ENCODE results near the gene VTI1B. TPM values are rescaled to one million over a fixed set of nuclear protein-coding genes. Genes with fewer than 3 reads are reported as not detected.

The VTI1B gene
- total RNA-seq, 1 donor from 2014 or later, result 92.0 TPM

DNA sequence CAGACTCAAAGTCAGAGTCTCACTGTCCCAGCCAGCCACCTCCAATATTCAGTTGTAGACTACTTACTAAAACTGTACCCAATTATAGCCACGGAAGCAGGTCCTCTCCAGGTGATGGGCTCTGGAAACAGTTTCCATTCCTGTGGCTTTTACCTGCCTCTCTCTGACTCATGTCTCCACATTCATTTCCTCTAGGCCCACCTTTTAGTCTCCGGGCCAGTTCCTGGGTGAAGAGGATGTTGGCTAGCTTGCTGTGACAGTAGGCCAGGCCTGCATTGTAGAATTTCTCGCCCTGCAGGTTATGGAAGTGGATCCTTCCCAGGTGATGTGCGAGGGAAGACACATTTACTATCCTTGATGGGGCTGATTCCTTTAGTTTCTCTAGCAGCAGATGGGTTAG, 15.6 kb upstream of the VTI1B start:
- Mint-ChIP-seq H3K4me1 (ENCODE audit: low read depth, unreplicated experiment) (peaks cover 15% of the 10 kb centered on the region), H3K4me3 (ENCODE audit: unreplicated experiment) (no peak overlapping the region), H3K27ac (ENCODE audit: unreplicated experiment) (no peak overlapping the region), H3K9me3 (ENCODE audit: unreplicated experiment) (no peaks in the 10 kb centered on the region), H3K36me3 (ENCODE audit: low read depth, unreplicated experiment) (peaks cover 26% of the 10 kb centered on the region), H3K27me3 (ENCODE audit: low read depth, unreplicated experiment) (no peaks in the 10 kb centered on the region)
- no peak for TF ChIP-seq EZH2 (IDR thresholded peaks at IDR 0.05; ENCODE audit: insufficient read depth, low read length)
- TF ChIP-seq, protein P1, sequence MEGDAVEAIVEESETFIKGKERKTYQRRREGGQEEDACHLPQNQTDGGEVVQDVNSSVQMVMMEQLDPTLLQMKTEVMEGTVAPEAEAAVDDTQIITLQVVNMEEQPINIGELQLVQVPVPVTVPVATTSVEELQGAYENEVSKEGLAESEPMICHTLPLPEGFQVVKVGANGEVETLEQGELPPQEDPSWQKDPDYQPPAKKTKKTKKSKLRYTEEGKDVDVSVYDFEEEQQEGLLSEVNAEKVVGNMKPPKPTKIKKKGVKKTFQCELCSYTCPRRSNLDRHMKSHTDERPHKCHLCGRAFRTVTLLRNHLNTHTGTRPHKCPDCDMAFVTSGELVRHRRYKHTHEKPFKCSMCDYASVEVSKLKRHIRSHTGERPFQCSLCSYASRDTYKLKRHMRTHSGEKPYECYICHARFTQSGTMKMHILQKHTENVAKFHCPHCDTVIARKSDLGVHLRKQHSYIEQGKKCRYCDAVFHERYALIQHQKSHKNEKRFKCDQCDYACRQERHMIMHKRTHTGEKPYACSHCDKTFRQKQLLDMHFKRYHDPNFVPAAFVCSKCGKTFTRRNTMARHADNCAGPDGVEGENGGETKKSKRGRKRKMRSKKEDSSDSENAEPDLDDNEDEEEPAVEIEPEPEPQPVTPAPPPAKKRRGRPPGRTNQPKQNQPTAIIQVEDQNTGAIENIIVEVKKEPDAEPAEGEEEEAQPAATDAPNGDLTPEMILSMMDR (IDR thresholded peaks at IDR 0.05; ENCODE audit: insufficient read depth, low read depth, low read length), result no peak
- Histone ChIP-seq H3K4me2 (ENCODE audit: low read length) (no peak overlapping the region), H4K20me1 (ENCODE audit: insufficient read depth, low read length) (peaks cover 84% of the 10 kb centered on the region), H3K27me3 (ENCODE audit: insufficient read depth, low read length) (no peaks in the 10 kb centered on the region), H3K9ac (ENCODE audit: low read length) (no peak overlapping the region), H3K9me3 (ENCODE audit: insufficient read depth, low read depth, low read length) (no peaks in the 10 kb centered on the region), H3K4me1 (ENCODE audit: insufficient read depth, low read length) (peaks cover 13% of the 10 kb centered on the region), H3K4me3 (ENCODE audit: insufficient read depth, low read depth, low read length) (no peak overlapping the region), H3K79me2 (ENCODE audit: insufficient read depth, low read length) (peaks cover 71% of the 10 kb centered on the region), H2AFZ (ENCODE audit: low read depth, low read length) (no peak overlapping the region), H3K27ac (ENCODE audit: low read depth, low read length) (no peak overlapping the region), H3K36me3 (ENCODE audit: insufficient read depth, low read length) (peaks cover 59% of the 10 kb centered on the region)
- no peak for FAIRE-seq
- no peak for DNase-seq (ENCODE audit: low read depth)

DNA sequence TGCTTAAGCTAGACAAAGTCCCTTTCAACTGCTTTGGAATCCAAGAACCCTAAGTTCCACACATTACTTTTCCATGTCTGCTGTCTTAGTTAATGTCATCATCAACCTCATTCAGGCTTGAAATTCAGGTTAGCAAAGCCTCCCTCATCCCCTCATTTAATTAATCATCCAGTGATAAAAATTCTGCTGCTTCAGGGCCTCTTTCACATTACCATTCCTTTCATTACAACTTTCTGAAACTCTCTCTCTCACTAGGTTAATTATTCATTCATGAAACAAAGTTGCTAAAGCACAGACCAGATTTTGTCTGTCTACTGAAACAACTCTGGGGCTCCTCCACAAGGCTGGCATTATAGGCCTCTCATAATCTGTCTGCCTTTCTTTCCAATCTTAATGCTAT, 9.4 kb upstream of the VTI1B start:
- Histone ChIP-seq H3K4me3 (ENCODE audit: insufficient read depth, low read depth, low read length) (no peak overlapping the region), H3K36me3 (ENCODE audit: insufficient read depth, low read length) (peaks cover 47% of the 10 kb centered on the region), H2AFZ (ENCODE audit: low read depth, low read length) (no peak overlapping the region), H3K27me3 (ENCODE audit: insufficient read depth, low read length) (no peaks in the 10 kb centered on the region), H3K9me3 (ENCODE audit: insufficient read depth, low read depth, low read length) (no peaks in the 10 kb centered on the region), H3K9ac (ENCODE audit: low read length) (no peak overlapping the region), H4K20me1 (ENCODE audit: insufficient read depth, low read length) (peaks cover 78% of the 10 kb centered on the region), H3K4me1 (ENCODE audit: insufficient read depth, low read length) (no peaks in the 10 kb centered on the region), H3K4me2 (ENCODE audit: low read length) (no peak overlapping the region), H3K79me2 (ENCODE audit: insufficient read depth, low read length) (peaks cover 34% of the 10 kb centered on the region), H3K27ac (ENCODE audit: low read depth, low read length) (no peak overlapping the region)
- Mint-ChIP-seq H3K36me3 (ENCODE audit: low read depth, unreplicated experiment) (peaks cover 30% of the 10 kb centered on the region), H3K4me1 (ENCODE audit: low read depth, unreplicated experiment) (peaks cover 4% of the 10 kb centered on the region), H3K9me3 (ENCODE audit: unreplicated experiment) (no peaks in the 10 kb centered on the region), H3K27me3 (ENCODE audit: low read depth, unreplicated experiment) (no peaks in the 10 kb centered on the region), H3K4me3 (ENCODE audit: unreplicated experiment) (no peak overlapping the region), H3K27ac (ENCODE audit: unreplicated experiment) (no peak overlapping the region)
- TF ChIP-seq, protein P1 (IDR thresholded peaks at IDR 0.05; ENCODE audit: insufficient read depth, low read depth, low read length), result no peak
- no peak for TF ChIP-seq EZH2 (IDR thresholded peaks at IDR 0.05; ENCODE audit: insufficient read depth, low read length)
- DNase-seq (ENCODE audit: low read depth), result no peak
- no peak for FAIRE-seq

DNA sequence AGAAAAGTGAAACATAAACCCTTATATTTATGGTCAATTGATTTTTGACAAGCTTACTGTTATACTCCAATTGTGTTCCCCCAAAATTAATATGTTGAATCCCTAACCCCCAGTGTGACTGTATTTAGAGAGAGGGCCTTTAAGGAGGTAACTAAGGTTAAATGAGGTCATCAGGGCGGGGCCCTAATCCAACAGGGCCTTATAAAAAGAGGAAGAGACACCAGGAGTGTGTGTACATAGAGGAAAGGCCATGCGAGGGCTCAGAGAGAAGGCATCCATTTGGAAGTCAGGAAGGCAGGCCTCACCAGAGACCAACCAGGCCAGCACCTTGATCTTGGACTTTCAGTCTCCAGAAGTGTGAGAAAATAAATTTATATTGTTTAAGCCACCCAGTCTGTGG, 6.5 kb upstream of the VTI1B start:
- H3K4me3 ChIP-seq (ENCODE audit: insufficient read depth, low read depth, low read length), result no peak overlapping the region
- no peak for DNase-seq (ENCODE audit: low read depth)
- no peaks in the 10 kb centered on the region for H3K4me1 ChIP-seq (ENCODE audit: insufficient read depth, low read length)
- FAIRE-seq, result no peak
- H3K27me3 Mint-ChIP-seq (ENCODE audit: low read depth, unreplicated experiment), result no peaks in the 10 kb centered on the region
- H3K9me3 Mint-ChIP-seq (ENCODE audit: unreplicated experiment), result no peaks in the 10 kb centered on the region
- no peak overlapping the region for H3K27ac Mint-ChIP-seq (ENCODE audit: unreplicated experiment)
- no peak overlapping the region for H3K27ac ChIP-seq (ENCODE audit: low read depth, low read length)
- no peaks in the 10 kb centered on the region for H3K27me3 ChIP-seq (ENCODE audit: insufficient read depth, low read length)
- no peak overlapping the region for H3K4me3 Mint-ChIP-seq (ENCODE audit: unreplicated experiment)
- peaks cover 40% of the 10 kb centered on the region for H3K36me3 ChIP-seq (ENCODE audit: insufficient read depth, low read length)
- H2AFZ ChIP-seq (ENCODE audit: low read depth, low read length), result no peak overlapping the region
- H4K20me1 ChIP-seq (ENCODE audit: insufficient read depth, low read length), result peaks cover 67% of the 10 kb centered on the region
- TF ChIP-seq, protein P1 (IDR thresholded peaks at IDR 0.05; ENCODE audit: insufficient read depth, low read depth, low read length), result no peak
- TF ChIP-seq EZH2 (IDR thresholded peaks at IDR 0.05; ENCODE audit: insufficient read depth, low read length), result no peak
- peaks cover 21% of the 10 kb centered on the region for H3K36me3 Mint-ChIP-seq (ENCODE audit: low read depth, unreplicated experiment)
- no peak overlapping the region for H3K9ac ChIP-seq (ENCODE audit: low read length)
- H3K9me3 ChIP-seq (ENCODE audit: insufficient read depth, low read depth, low read length), result no peaks in the 10 kb centered on the region
- H3K4me1 Mint-ChIP-seq (ENCODE audit: low read depth, unreplicated experiment), result peaks cover 6% of the 10 kb centered on the region
- H3K79me2 ChIP-seq (ENCODE audit: insufficient read depth, low read length), result peaks cover 38% of the 10 kb centered on the region
- H3K4me2 ChIP-seq (ENCODE audit: low read length), result no peak overlapping the region

Measured in astrocyte (in vitro differentiated cells and primary cell).